Suprapubic skin (tissue), 4 donors: ENCODE data around the gene VEGFD. TPM values are rescaled to one million over a fixed set of nuclear protein-coding genes. Genes with fewer than 3 reads are reported as not detected.

ENCODE experiments used
- DNase-seq, 2 donors: peaks; one replicate each; pipeline ENCODE4 v3.0.0-alpha.2; 2019; ENCODE audit warnings: low spot score in 2 of 2
- H3K27ac ChIP-seq: fragments of 200-600 bp; sonication (generic); one replicate; pipeline ENCODE4 v1.5.1; 2019
- H3K27me3 ChIP-seq: fragments of 200-600 bp; sonication (generic); one replicate; pipeline ENCODE4 v1.5.1; 2019
- H3K36me3 ChIP-seq: fragments of 200-600 bp; sonication (generic); one replicate; pipeline ENCODE4 v1.5.1; 2019
- H3K4me1 ChIP-seq: fragments of 200-600 bp; sonication (generic); one replicate; pipeline ENCODE4 v1.5.1; 2019
- H3K4me3 ChIP-seq: fragments of 200-600 bp; sonication (generic); one replicate; pipeline ENCODE4 v1.5.1; 2019; ENCODE audit warnings: mild to moderate bottlenecking
- H3K9me3 ChIP-seq: fragments of 200-600 bp; sonication (generic); one replicate; pipeline ENCODE4 v1.5.1; 2019
- CTCF ChIP-seq, 2 donors: fragments of 200-600 bp in 1 of 2; fragments of 450-650 bp in 1 of 2; sonication (generic) in 1 of 2; IDR thresholded peaks; one replicate each; pipeline ENCODE4 v1.5.1; 2016 to 2019; ENCODE audit warnings: antibody characterized with exemption in 2 of 2, mild to moderate bottlenecking in 1 of 2, moderate library complexity in 1 of 2
- EP300 ChIP-seq: sonication (generic); formaldehyde crosslinking; IDR thresholded peaks from one replicate; pipeline ENCODE4 v1.6.1; 2017; ENCODE audit warnings: antibody characterized with exemption
- POLR2A ChIP-seq, 2 donors: fragments of 450-650 bp; IDR thresholded peaks; one replicate each; pipeline ENCODE4 v1.6.1; 2017; ENCODE audit warnings: antibody characterized with exemption in 2 of 2, mild to moderate bottlenecking in 2 of 2, moderate library complexity in 2 of 2
- POLR2AphosphoS5 ChIP-seq, 3 donors: sonication (generic); formaldehyde crosslinking; IDR thresholded peaks; one replicate each; pipeline ENCODE4 v1.6.1; 2017; ENCODE audit warnings: antibody characterized with exemption in 3 of 3
- WGBS: methylation state at CpG from one replicate; pipeline ENCODE4 v1.1.5; 2018; 5-methylcytosine and 5-hydroxymethylcytosine counted together
- total RNA-seq, 4 donors: library from RNA; depleted of rRNA; stranded (reverse); fragments of >200 nt; gene quantifications; one replicate each; pipeline ENCODE4 v1.1.0, GENCODE V29; 2016

The VEGFD gene
- total RNA-seq, 4 donors from 2014 or later = 0.76 to 1.7 (median 1.2) TPM; not detected in 1

- no peaks in the 10 kb centered on the region for H3K27me3 ChIP-seq
- no peaks in the 10 kb centered on the region for H3K36me3 ChIP-seq
- DNase-seq = no peak
- peak overlapping the region; percentile 29 for H3K27ac ChIP-seq
- WGBS = 76% methylated on average over 3 of the region's 3 CpGs
- no peaks in the 10 kb centered on the region for H3K9me3 ChIP-seq
- no peaks in the 10 kb centered on the region for H3K4me1 ChIP-seq
- H3K4me3 ChIP-seq = no peak overlapping the region
- TF ChIP-seq POLR2AphosphoS5 (IDR thresholded peaks at IDR 0.05) (no peak), POLR2A (IDR thresholded peaks at IDR 0.05) (no peak), EP300 (no peak), CTCF (IDR thresholded peaks at IDR 0.05) (no peak)
Observed at GRCh38 chrX:15298780-15299179, 85.4 kb downstream of the VEGFD start.

- Histone ChIP-seq H3K27me3 (no peaks in the 10 kb centered on the region), H3K4me1 (no peaks in the 10 kb centered on the region), H3K27ac (no peak overlapping the region), H3K36me3 (no peaks in the 10 kb centered on the region), H3K9me3 (no peaks in the 10 kb centered on the region), H3K4me3 (no peak overlapping the region)
- 55% methylated on average over 2 of the region's 2 CpGs for WGBS
- TF ChIP-seq CTCF (IDR thresholded peaks at IDR 0.05) (no peak), POLR2A (IDR thresholded peaks at IDR 0.05) (no peak), POLR2AphosphoS5 (IDR thresholded peaks at IDR 0.05) (no peak), EP300 (no peak)
- no peak for DNase-seq
Observed at GRCh38 chrX:15298201-15298600, 86.0 kb downstream of the VEGFD start.

Other genes starting within 250 kb of the VEGFD start
- gene ASB9, start 114.3 kb downstream of the VEGFD start, total RNA-seq = 1 to 10 TPM in 3 of 4 donors, under 1 TPM in 1; 0.49 to 3.6 (median 1.3) TPM
- gene ASB11, start 68.8 kb downstream of the VEGFD start, total RNA-seq = 1 to 10 TPM in 3 of 4 donors, under 1 TPM in 1; 0.42 to 2.0 (median 1.8) TPM
- 10 to 100 TPM; 14.7 to 24.7 (median 20.4) TPM for gene PIGA, start 48.9 kb downstream of the VEGFD start, total RNA-seq
- gene PIR, start 108.9 kb upstream of the VEGFD start, total RNA-seq = 10 to 100 TPM in 3 of 4 donors, 1 to 10 TPM in 1; 4.4 to 24.4 (median 14.7) TPM
- gene BMX, start 116.4 kb upstream of the VEGFD start, total RNA-seq = 1 to 10 TPM in 3 of 4 donors, under 1 TPM in 1; 0.45 to 1.9 (median 1.5) TPM
- gene ACE2, start 216.5 kb upstream of the VEGFD start, total RNA-seq = under 1 TPM; 0.49 to 0.97 (median 0.85) TPM